Amniotic stem cell (primary cell): ENCODE measurements around the gene ZCCHC8.
"Not testable (repeated sequence)": the region's sequence is repeated elsewhere in the genome, so short reads cannot be mapped to it uniquely, and the experiment has no call there.

Experiments
- DNase-seq: peaks from one replicate; lab custom pipeline; 2025; lab: John Stamatoyannopoulos, UW

ZCCHC8 gene

GRCh38 chr12:122500685-122501488 is at the start of gene ZCCHC8:
Gene ZCCHC8, minus strand, starts transcription at chr12:122500932. Its CDS starts 92 bp downstream, at chr12:122500840.
- peak; percentile 98 for DNase-seq

GRCh38 chr12:122547330-122547729 is 46.6 kb upstream of the ZCCHC8 start:
- no peak for DNase-seq

GRCh38 chr12:122545855-122546254 is 45.1 kb upstream of the ZCCHC8 start:
- DNase-seq, result no peak

GRCh38 chr12:122544537-122544936 is 43.8 kb upstream of the ZCCHC8 start:
- no peak for DNase-seq

- DNase-seq, result no peak
Measured at GRCh38 chr12:122538496-122538895, 37.8 kb upstream of the ZCCHC8 start.

- DNase-seq, result no peak
Measured at GRCh38 chr12:122537021-122537420, 36.3 kb upstream of the ZCCHC8 start.

DNA sequence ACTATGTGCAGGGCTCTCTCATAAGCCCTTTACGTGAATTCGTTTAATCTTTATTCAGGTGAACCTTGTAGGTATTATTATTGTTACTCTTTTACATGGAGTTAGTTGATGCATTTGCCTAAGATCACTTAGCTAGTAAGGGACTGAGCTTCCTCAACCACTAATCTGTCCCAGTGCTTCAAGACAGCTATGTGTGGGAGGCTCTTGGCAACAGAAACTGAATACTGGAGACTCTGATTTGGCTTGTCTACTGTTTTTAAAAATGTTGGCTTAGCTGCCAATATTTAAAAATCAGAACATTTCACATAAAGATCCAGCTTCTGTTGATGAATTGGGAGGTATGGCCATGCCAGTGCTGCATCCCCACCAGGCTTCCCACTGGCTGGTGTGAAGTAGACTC is 33.1 kb upstream of the ZCCHC8 start:
- no peak for DNase-seq

DNA sequence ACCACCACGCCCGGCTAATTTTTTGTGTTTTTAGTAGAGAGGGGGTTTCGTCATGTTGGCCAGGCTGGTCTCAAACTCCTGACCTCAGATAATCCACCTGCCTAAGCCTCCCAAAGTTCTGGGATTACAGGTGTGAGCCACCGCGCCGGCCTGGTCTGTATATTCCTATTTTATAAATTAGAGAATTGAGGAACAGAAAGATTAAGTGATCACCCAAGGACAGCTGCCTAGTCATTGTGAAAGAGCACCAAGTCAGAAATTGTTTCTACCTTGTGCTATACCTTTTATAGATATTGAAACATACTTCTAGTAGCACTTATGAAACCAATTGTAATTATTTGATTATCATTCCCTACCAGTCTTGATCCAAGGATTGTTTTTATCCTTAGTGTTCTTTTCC is 28.3 kb upstream of the ZCCHC8 start:
- DNase-seq, result no peak

- DNase-seq, result no peak
Measured at GRCh38 chr12:122528582-122528981, 27.9 kb upstream of the ZCCHC8 start.

DNA sequence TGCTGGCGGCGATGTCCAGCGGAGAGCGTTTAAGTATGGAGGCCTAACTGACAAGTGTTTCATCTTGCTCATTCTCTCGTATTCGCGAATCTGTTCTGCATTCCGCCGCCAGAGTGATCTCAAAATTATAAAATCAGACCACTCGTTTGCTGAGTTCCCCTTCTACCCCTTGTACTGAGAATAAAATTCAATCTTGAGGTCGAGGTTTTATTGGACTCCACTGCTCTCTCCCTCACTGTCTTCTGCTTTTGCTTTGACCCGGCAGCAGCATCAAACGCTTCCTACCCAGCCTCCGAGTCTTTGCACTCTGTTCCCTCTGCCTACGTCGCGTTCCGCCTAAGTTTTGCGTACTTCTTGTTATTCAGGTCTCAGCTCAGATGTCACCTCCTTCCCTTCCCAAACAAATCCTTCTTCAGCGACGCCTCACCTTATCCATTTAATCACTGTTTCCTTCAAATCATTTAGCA is 26.8 kb upstream of the ZCCHC8 start:
- DNase-seq, result no peak

DNA sequence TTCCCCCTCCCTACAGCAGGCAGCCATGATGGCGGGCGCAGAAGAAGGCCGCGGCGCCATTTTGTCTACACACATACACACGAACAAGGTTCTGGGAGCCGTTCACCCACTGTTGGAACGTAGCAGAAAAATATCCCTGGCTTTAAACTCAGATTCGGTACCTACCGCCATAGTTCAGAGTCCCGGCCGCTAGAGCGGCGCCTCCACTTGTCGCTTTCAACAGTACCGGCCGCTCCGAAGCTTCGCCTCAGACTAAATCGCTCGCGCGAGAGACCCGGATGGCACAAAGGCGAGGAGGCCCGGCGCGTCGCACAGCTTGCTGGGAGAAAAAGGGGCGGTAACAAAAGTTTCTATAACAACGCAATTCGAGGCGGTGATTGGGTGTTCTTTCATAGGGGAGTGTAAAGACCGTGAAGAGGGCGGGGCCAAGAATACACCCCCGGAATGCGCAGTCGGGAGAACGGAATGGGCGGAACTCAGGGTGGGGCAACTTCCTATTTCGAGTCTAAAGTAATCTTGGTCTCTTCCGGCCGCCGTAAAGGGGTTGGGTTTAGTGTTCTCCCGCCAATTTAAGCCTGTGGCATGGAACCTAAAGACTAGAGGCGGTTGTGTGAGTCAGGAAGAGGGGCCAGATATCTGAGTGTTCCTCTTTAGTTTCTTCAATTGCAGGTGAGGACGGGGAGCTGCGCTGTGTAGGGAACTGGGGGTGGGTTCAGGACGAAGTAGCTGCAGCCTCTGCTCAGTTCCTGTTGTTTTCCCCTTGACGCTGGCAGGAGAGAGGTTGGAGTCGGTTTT is 26.1 kb upstream of the ZCCHC8 start, which contains the start of the genes KNTC1 and RSRC2:
TSS of gene KNTC1 (plus strand) at position 567 of the 795 bp plus-strand sequence. CDS start 2,815 bp downstream, outside the sequence.
TSS of gene RSRC2 (minus strand) at position 254 of the 795 bp plus-strand sequence. CDS start at position 171, 83 bp downstream.
- peak; percentile 99 for DNase-seq

DNA sequence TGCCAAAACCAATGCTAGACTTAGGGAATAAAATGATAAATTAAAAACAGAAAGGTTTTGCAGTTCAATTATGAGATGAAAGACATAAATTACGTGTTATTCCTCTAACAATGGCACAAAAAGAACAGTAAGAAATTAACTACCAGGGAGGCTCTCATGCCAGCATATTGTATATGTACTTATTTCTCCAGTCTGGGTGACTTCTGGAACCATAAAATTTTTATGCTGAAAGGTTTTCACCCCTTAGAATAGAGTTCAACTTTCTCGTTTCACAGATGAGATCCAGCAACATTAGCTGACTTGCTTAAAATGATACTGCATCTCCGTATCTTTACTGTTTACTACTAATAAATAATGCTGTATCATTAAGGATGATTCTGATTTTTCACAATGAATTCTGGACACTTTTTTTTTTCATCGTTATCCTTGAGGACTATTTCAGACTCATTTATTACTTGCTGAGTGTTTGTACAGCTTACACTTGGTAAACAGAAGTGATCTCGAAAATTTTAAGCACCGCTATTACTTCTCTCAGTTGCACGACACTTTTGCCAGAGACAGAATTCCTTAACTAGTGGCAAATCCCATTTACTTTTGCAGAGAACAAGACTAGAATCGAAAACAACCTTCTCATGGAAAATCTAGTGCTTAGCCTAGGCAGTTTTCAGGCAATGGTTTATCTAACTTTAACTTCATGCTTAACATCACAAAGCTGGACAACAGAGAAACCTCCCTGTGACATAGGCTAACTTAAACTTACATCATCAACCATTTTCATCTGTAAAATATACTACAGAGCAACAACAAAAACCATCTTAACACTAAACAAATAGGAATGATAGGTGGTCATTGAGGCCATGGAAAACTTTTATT is 23.4 kb upstream of the ZCCHC8 start:
- no peak for DNase-seq

DNA sequence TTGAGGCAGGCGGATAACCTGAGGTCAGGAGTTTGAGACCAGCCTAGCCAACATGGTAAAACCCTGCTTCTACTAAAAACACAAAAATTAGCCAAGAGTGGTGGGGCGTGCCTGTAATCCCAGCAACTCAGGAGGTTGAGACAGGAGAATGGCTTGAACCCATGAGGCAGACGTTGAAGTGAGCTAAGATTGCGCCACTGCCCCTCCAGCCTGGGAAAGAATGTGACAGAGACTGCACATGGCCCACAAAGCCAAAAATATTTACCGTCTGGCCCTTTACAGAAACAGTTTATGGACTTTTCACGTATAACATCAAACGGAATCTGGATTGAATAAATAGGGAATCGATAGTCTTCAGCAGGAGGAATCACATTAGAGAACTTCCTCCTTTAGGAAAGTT is 22.5 kb upstream of the ZCCHC8 start:
- DNase-seq, result no peak

GRCh38 chr12:122520676-122521075 is 19.9 kb upstream of the ZCCHC8 start:
- no peak for DNase-seq

DNA sequence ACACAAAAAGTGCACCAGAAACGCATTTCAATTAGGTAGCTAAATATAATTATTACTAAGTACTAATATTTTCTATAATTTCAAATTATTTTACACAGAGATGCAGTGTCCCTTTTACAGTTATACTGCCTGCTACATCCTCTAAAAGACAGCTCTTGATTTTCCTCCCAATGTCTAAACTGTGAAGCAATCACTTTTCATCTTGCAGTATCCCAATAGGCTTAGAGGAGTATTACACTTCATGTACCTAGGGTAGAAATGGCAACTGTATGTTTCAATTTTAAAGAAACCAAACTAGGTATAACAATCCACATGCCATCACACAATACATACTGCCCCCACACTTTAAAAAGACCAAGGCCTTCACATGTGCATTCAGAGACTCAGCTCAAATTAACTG is 18.7 kb upstream of the ZCCHC8 start:
- DNase-seq, result no peak

DNA sequence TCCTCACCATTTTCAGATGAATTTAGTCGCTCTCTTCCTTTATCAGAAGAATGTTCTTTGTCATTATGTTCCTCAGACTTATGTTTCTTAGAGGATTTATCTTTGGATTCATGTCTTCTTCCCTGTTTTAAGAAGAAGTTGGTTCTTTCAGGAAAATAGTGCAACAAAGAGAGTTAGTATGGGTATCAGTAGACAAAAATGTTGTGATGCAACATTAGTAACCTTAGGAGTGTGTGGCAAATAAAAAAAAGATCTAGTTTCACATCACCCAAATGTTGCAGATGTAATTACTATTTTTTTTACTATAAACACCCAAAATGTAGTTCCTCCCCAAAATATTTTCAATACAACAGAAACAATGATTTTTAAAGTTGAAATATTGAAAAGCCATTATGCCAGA is 18.2 kb upstream of the ZCCHC8 start:
- no peak for DNase-seq

DNA sequence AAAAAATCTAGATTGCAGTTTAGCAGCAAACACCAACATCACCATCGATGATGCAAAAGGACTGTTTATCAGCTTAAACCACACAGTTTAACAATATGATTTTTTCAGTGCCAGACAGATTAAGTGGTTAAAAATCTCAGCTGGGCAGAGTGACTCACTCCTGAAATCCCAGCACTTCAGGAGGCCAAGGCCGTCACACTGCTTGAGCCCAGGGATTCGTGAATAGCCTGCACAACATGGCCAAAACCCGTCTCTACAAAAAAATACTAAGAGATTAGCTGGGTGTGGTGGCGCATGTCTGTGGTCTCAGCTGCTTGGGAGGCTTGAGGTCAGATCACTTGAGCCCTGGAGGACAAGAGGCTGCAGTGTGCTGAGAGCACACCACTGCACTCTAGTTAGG is 17.1 kb upstream of the ZCCHC8 start:
- DNase-seq, result peak; percentile 72

DNA sequence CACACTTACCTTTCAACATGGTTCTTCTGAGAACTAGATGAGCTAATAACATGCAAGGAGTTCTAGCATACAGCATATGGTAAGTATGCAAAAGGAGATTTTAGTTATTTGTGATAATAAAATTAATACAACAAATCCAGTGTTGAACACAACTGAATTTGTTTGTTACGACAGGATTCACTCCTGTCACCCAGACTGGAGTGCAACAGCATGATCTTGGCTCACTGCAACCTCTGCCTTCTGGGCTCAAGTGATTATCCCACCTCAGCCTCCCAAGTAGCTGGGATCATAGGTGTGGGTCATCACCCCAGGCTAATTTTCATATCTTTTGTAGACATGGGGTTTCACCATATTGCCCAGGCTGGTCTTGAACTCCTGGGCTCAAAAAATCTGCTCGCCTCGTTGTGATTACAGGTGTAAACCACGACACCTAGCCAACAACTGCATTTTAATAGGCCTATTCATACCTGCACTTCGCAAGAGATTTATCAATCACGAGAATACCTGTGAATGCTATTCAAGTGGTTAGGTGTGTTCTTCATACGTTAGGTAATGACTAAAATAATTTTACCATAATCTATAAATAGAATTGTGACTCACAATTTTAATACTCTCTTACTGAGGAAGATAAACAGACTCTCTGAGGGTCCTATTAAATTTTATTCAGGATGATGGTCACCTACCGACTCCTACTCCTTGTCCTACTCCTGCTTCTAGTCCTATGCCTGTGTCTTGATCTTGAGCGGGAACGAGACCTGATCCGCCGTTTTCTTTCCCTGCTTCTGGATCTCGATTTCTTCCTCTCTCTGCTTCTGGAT is 16.0 kb upstream of the ZCCHC8 start:
- no peak for DNase-seq

DNA sequence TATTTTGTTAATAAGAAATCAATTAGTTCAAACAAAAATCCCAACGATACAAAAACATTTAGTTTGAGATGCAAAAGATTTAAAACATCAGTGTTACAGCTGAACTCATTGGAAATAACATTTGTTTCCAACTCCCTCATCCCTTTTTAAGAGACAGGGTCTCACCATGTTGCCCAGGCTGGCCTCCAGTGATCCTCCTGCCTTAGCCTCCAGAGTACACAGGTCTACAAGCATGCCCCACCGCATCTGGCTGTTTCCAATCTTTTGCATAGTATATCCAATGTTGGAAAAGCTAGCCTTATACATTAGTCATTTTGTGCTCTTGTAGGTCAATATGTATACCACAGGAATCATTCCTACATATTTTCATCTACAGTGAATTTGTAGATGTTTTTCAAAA is 14.5 kb upstream of the ZCCHC8 start:
- no peak for DNase-seq

DNA sequence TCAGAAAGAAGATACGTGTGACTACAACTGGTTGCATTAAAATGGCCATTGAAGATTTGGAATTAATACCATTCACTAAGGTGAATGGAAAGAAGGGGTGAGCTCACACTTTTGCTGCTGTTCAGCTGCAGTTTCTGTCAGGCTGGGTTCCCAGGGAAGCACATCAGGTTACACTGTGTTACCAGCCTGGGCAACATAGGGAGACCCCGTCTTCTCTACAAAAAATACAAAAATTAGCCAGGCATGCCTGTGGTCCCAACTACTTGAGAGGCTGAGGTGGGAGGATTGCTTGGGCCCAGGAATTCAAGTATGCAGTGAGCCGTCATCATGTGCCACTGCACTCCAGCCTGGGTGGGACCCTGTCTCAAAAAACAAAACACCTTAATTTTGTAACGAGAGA is 12.9 kb upstream of the ZCCHC8 start:
- DNase-seq, result no peak

- DNase-seq, result not testable (repeated sequence)
Measured at GRCh38 chr12:122513028-122513427, 12.3 kb upstream of the ZCCHC8 start.
